Measurements from ENCODE around the gene RBM5. TPM values are rescaled to one million over a fixed set of nuclear protein-coding genes. Genes with fewer than 3 reads are reported as not detected.

The RBM5 gene
- polyA plus RNA-seq, 1 experiment = 253 TPM

- Histone ChIP-seq H3K27ac (ENCODE audit: low read depth, low read length) (no peak overlapping the region), H3K4me3 (ENCODE audit: low read depth, low read length) (peak overlapping the region; percentile 100), H3K9me3 (ENCODE audit: control insufficient read depth, insufficient read depth, low read length) (no peaks in the 10 kb centered on the region; the same call in 1 of the 2 replicates), H3K27me3 (ENCODE audit: control insufficient read depth, insufficient read depth, low read length) (no peaks in the 10 kb centered on the region)
- POLR2A ChIA-PET = no interaction called here
- no peak for DNase-seq (ENCODE audit: low read depth, low spot score)
- no peak for TF ChIP-seq CTCF (IDR thresholded peaks at IDR 0.05; ENCODE audit: low read depth, low read length)
- CTCF ChIA-PET = interaction anchor here (1.4 kb wide), 1 partner anchor 96 kb away, joined by 3 read pairs; no protein-coding TSS in a partner anchor
These were observed 2.3 kb downstream of the RBM5 start for GRCh38 chr3:50090984-50091383.

GRCh38 chr3:50095352-50095998 is 6.8 kb downstream of the RBM5 start:
- Histone ChIP-seq H3K9me3 (ENCODE audit: control insufficient read depth, insufficient read depth, low read length) (no peaks in the 10 kb centered on the region), H3K4me3 (ENCODE audit: low read depth, low read length) (no peak overlapping the region), H3K27ac (ENCODE audit: low read depth, low read length) (no peak overlapping the region), H3K27me3 (ENCODE audit: control insufficient read depth, insufficient read depth, low read length) (no peaks in the 10 kb centered on the region)
- no peak for TF ChIP-seq CTCF (IDR thresholded peaks at IDR 0.05; ENCODE audit: low read depth, low read length)
- no peak for DNase-seq (ENCODE audit: low read depth, low spot score)
- ChIA-PET CTCF (interaction anchor here (0.9 to 1.0 kb wide), 2 partner anchors 98 to 256 kb away, joined by 3 to 5 read pairs; no protein-coding TSS in a partner anchor), POLR2A (interaction anchor here (0.7 to 1.5 kb wide), 2 partner anchors 22 to 109 kb away, joined by 3 to 4 read pairs; no protein-coding TSS in a partner anchor)

- DNase-seq (ENCODE audit: low read depth, low spot score) = no peak
- no peak overlapping the region for H3K27ac ChIP-seq (ENCODE audit: low read depth, low read length)
- no peaks in the 10 kb centered on the region for H3K9me3 ChIP-seq (ENCODE audit: control insufficient read depth, insufficient read depth, low read length)
- no peaks in the 10 kb centered on the region for H3K27me3 ChIP-seq (ENCODE audit: control insufficient read depth, insufficient read depth, low read length)
- CTCF ChIA-PET = interaction anchor here (0.6 to 1.3 kb wide), 2 partner anchors 12 to 74 kb away, joined by 3 read pairs; no protein-coding TSS in a partner anchor
- TF ChIP-seq CTCF (IDR thresholded peaks at IDR 0.05; ENCODE audit: low read depth, low read length) = no peak
- POLR2A ChIA-PET = no interaction called here
- no peak overlapping the region for H3K4me3 ChIP-seq (ENCODE audit: low read depth, low read length)
These were observed 11.7 kb downstream of the RBM5 start for GRCh38 chr3:50100386-50100785.

- H3K27ac ChIP-seq (ENCODE audit: low read depth, low read length) = no peak overlapping the region
- TF ChIP-seq CTCF (IDR thresholded peaks at IDR 0.05; ENCODE audit: low read depth, low read length) = no peak
- H3K9me3 ChIP-seq (ENCODE audit: control insufficient read depth, insufficient read depth, low read length) = no peaks in the 10 kb centered on the region
- no peak for DNase-seq (ENCODE audit: low read depth, low spot score)
- ChIA-PET CTCF (interaction anchor here (0.9 to 1.3 kb wide), 3 partner anchors 9 to 145 kb away, joined by 3 to 6 read pairs (median 4); no protein-coding TSS in a partner anchor), POLR2A (interaction anchor here (0.6 kb wide), 1 partner anchor 13 kb away, joined by 3 read pairs; no protein-coding TSS in a partner anchor)
- H3K27me3 ChIP-seq (ENCODE audit: control insufficient read depth, insufficient read depth, low read length) = no peaks in the 10 kb centered on the region
- H3K4me3 ChIP-seq (ENCODE audit: low read depth, low read length) = no peak overlapping the region
These were observed 12.5 kb downstream of the RBM5 start for GRCh38 chr3:50100956-50101845.
